Kidney (tissue), 14 donors: ENCODE data around the gene CCR9. TPM values are rescaled to one million over a fixed set of nuclear protein-coding genes. Genes with fewer than 3 reads are reported as not detected.

Source experiments
- DNase-seq, 5 donors: peaks; one replicate each; pipeline ENCODE4 v3.0.0-alpha.2; 2013 to 2020
- FAIRE-seq: peaks from 2 replicates; lab custom pipeline; 2012; peaks lifted over from hg19 to GRCh38; lab: Jason Lieb, UNC
- H3K27ac ChIP-seq, 2 donors: one replicate each; pipeline ENCODE4 v1.7.0; 2013; ENCODE audit warnings: low read depth in 2 of 2, low read length in 2 of 2, inconsistent platforms in 1 of 2
- H3K27me3 ChIP-seq: one replicate; pipeline ENCODE4 v1.7.1; 2013; ENCODE audit warnings: low read length, inconsistent platforms; ENCODE audit not compliant: control insufficient read depth, insufficient read depth
- H3K36me3 ChIP-seq, 3 donors: one replicate each; pipeline versions ENCODE4 v1.7.0 to v1.7.1; 2013; ENCODE audit warnings: low read length in 3 of 3, control low read depth in 1 of 3, inconsistent platforms in 1 of 3; ENCODE audit not compliant: insufficient read depth in 3 of 3, control insufficient read depth in 2 of 3
- H3K4me1 ChIP-seq, 3 donors: one replicate each; pipeline versions ENCODE4 v1.7.0 to v1.7.1; 2013; ENCODE audit warnings: low read length in 3 of 3, inconsistent platforms in 1 of 3, low read depth in 1 of 3; ENCODE audit not compliant: control insufficient read depth in 2 of 3, insufficient read depth in 2 of 3
- H3K4me3 ChIP-seq, 3 donors: one replicate each; pipeline versions ENCODE4 v1.7.0 to v1.8.1; 2013; ENCODE audit warnings: low read length in 3 of 3, control low read depth in 1 of 3, inconsistent platforms in 1 of 3
- H3K9ac ChIP-seq, 3 donors: one replicate each; pipeline versions ENCODE4 v1.7.0 to v1.7.1; 2013; ENCODE audit warnings: low read length in 3 of 3, control low read depth in 1 of 3, inconsistent platforms in 1 of 3
- H3K9me3 ChIP-seq, 3 donors: one replicate each; pipeline versions ENCODE4 v1.7.0 to v1.7.1; 2013; ENCODE audit warnings: low read length in 3 of 3, control low read depth in 1 of 3, inconsistent platforms in 1 of 3; ENCODE audit not compliant: control insufficient read depth in 2 of 3, insufficient read depth in 1 of 3
- CTCF ChIP-seq: IDR thresholded peaks from 3 replicates; pipeline ENCODE4 v1.5.1; 2012; ENCODE audit warnings: mild to moderate bottlenecking, moderate library complexity, borderline replicate concordance; ENCODE audit not compliant: insufficient read depth; ENCODE audit errors: extremely low read depth
- intact Hi-C: fragments of 100-400 bp; cut with DNase I; formaldehyde crosslinking; loops from one replicate; pipeline ENCODE4 v1.11.1; 2022
- polyA plus RNA-seq: library from polyadenylated mRNA; stranded (reverse); fragments of 350-450 nt; fragmentation: Illumina TruSeq; extraction: RNeasy Lipid Tissue Mini Kit (QIAGEN cat#74804); gene quantifications from one replicate; pipeline ENCODE4 v1.2.3, GENCODE V29; 2014; ENCODE audit warnings: low read depth, low replicate concordance; ENCODE audit not compliant: insufficient read depth
- total RNA-seq: library from RNA; stranded (reverse); fragmentation: NEBNext Ultra II Directional; extraction: Animal tissue kit (Norgen Biotek cat#: 25700); gene quantifications from one replicate; pipeline ENCODE4 v1.2.1, GENCODE V29; 2021
- donor health status: control.
- donor health status: control.
- donor health status: control.
- donor health status: control.
- donor health status: control.
- donor health status: DM: yes; HTN: yes; CAD: no.
- donor health status: Normal renal cell carcinoma (clear cell type).

The CCR9 gene
- total and polyA plus RNA-seq, 2 donors from 2014 or later, result 0.22 to 0.43 TPM

GRCh38 chr3:45929042-45929679, 42.8 kb downstream of the CCR9 start:
- intact Hi-C loops, result no loop called here
- Histone ChIP-seq H3K27me3 (no peaks in the 10 kb centered on the region), H3K4me3 (no peak overlapping the region), H3K9ac (no peak overlapping the region), H3K9me3 (no peaks in the 10 kb centered on the region), H3K4me1 (no peaks in the 10 kb centered on the region), H3K36me3 (peaks cover 0 to 32% (median 28%) of the 10 kb centered on the region in 3 donors), H3K27ac (no peak overlapping the region)
- TF ChIP-seq CTCF, result peak; percentile 29
- no peak for FAIRE-seq
- peak in 1 of 5 donors; percentile 16 for DNase-seq

GRCh38 chr3:45931496-45931895, 45.2 kb downstream of the CCR9 start:
- Histone ChIP-seq H3K27me3 (no peaks in the 10 kb centered on the region), H3K4me3 (no peak overlapping the region), H3K27ac (no peak overlapping the region), H3K36me3 (peaks cover 0 to 45% (median 33%) of the 10 kb centered on the region in 3 donors), H3K9ac (no peak overlapping the region), H3K4me1 (no peaks in the 10 kb centered on the region), H3K9me3 (no peaks in the 10 kb centered on the region)
- FAIRE-seq (no peak), DNase-seq (no peak)
- TF ChIP-seq CTCF, result no peak
- intact Hi-C loops, result no loop called here

GRCh38 chr3:45932112-45932511, 45.8 kb downstream of the CCR9 start:
- FAIRE-seq, result no peak
- no peak for DNase-seq

More at GRCh38 chr3:45932112-45932511, 45.8 kb downstream of the CCR9 start:
- Histone ChIP-seq H3K4me3 (no peak overlapping the region), H3K27me3 (no peaks in the 10 kb centered on the region), H3K27ac (no peak overlapping the region), H3K36me3 (peaks cover 0 to 45% (median 39%) of the 10 kb centered on the region in 3 donors), H3K9me3 (no peaks in the 10 kb centered on the region), H3K9ac (no peak overlapping the region), H3K4me1 (no peaks in the 10 kb centered on the region)
- intact Hi-C loops, result no loop called here
- TF ChIP-seq CTCF, result no peak
